SK-N-SH treated with all-trans-retinoic acid at 6 μM for 48 hours (cell line): Measurements from ENCODE around the gene UNCX.

Experiments
- ARNTL ChIP-seq: fragments of 450-650 bp; formaldehyde crosslinking; IDR thresholded peaks from 2 replicates; pipeline ENCODE4 v1.5.0; 2020; ENCODE audit warnings: low read depth, mild to moderate bottlenecking, moderate library complexity, borderline replicate concordance
- BACH2 ChIP-seq: fragments of 250-450 bp; sonication (Bioruptor Pico); IDR thresholded peaks from 2 replicates; pipeline ENCODE4 v1.9.0; 2021; ENCODE audit warnings: mild to moderate bottlenecking, borderline replicate concordance
- CSDC2 ChIP-seq: fragments of 250-450 bp; sonication (Bioruptor Pico); IDR thresholded peaks from 2 replicates; pipeline ENCODE4 v1.5.0; 2020; ENCODE audit warnings: mild to moderate bottlenecking, moderate library complexity
- ESRRG ChIP-seq: fragments of 250-450 bp; sonication (Bioruptor Pico); IDR thresholded peaks from 2 replicates; pipeline ENCODE4 v1.6.1; 2021; ENCODE audit warnings: mild to moderate bottlenecking
- GLIS3 ChIP-seq: fragments of 250-450 bp; sonication (Bioruptor Pico); IDR thresholded peaks from 2 replicates; pipeline ENCODE4 v1.5.0; 2020; ENCODE audit warnings: mild to moderate bottlenecking, moderate library complexity
- ISL1 ChIP-seq: fragments of 250-450 bp; sonication (Bioruptor Pico); IDR thresholded peaks from 2 replicates; pipeline ENCODE4 v2.1.2; 2022; ENCODE audit warnings: mild to moderate bottlenecking, moderate library complexity
- RARB ChIP-seq: fragments of 250-450 bp; sonication (Bioruptor Pico); IDR thresholded peaks from 2 replicates; pipeline ENCODE4 v1.8.0; 2021; ENCODE audit warnings: mild to moderate bottlenecking, moderate library complexity
- TOX ChIP-seq: fragments of 250-450 bp; sonication (Bioruptor Pico); IDR thresholded peaks from 2 replicates; pipeline ENCODE4 v1.8.0; 2021; ENCODE audit warnings: mild to moderate bottlenecking, moderate library complexity, borderline replicate concordance
- ZFP30 ChIP-seq: fragments of 450-650 bp; formaldehyde crosslinking; IDR thresholded peaks from 2 replicates; pipeline ENCODE4 v1.5.0; 2022; ENCODE audit warnings: mild to moderate bottlenecking, moderate library complexity
- ZNF565 ChIP-seq: fragments of 450-650 bp; formaldehyde crosslinking; conservative IDR thresholded peaks from 2 replicates; pipeline ENCODE4 v1.5.0; 2020; ENCODE audit warnings: low read depth, mild to moderate bottlenecking, moderate library complexity
- ZNF70 ChIP-seq: fragments of 450-650 bp; formaldehyde crosslinking; IDR thresholded peaks from 2 replicates; pipeline ENCODE4 v1.5.0; 2020; ENCODE audit warnings: mild to moderate bottlenecking, moderate library complexity
- ZNF8 ChIP-seq: fragments of 450-650 bp; formaldehyde crosslinking; IDR thresholded peaks from 2 replicates; pipeline ENCODE4 v1.5.0; 2020; ENCODE audit warnings: mild to moderate bottlenecking, moderate library complexity
- TF ChIP-seq, protein P1 (sequence below): fragments of 250-450 bp; sonication (Bioruptor Pico); IDR thresholded peaks from 2 replicates; pipeline ENCODE4 v1.8.0; 2020; ENCODE audit warnings: mild to moderate bottlenecking, moderate library complexity, borderline replicate concordance

GRCh38 chr7:1242606-1243289 lies 10.1 kb downstream of the UNCX start:
- TF ChIP-seq ZNF70 (no peak), GLIS3 (CRISPR knock-in tag) (no peak), ZNF565 (CRISPR knock-in tag) (no peak), RARB (no peak), ZNF8 (CRISPR knock-in tag) (no peak), ARNTL (no peak), CSDC2 (no peak), ZFP30 (CRISPR knock-in tag) (no peak), ESRRG (no peak), TOX (CRISPR knock-in tag) (no peak), BACH2 (CRISPR knock-in tag) (no peak), ISL1 (CRISPR knock-in tag) (no peak)
- TF ChIP-seq, protein P1, sequence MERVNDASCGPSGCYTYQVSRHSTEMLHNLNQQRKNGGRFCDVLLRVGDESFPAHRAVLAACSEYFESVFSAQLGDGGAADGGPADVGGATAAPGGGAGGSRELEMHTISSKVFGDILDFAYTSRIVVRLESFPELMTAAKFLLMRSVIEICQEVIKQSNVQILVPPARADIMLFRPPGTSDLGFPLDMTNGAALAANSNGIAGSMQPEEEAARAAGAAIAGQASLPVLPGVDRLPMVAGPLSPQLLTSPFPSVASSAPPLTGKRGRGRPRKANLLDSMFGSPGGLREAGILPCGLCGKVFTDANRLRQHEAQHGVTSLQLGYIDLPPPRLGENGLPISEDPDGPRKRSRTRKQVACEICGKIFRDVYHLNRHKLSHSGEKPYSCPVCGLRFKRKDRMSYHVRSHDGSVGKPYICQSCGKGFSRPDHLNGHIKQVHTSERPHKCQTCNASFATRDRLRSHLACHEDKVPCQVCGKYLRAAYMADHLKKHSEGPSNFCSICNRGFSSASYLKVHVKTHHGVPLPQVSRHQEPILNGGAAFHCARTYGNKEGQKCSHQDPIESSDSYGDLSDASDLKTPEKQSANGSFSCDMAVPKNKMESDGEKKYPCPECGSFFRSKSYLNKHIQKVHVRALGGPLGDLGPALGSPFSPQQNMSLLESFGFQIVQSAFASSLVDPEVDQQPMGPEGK (CRISPR knock-in tag): no peak
